Prostate gland (tissue), 2 donors: Measurements from ENCODE around the gene ZBTB7C. TPM values are rescaled to one million over a fixed set of nuclear protein-coding genes. Genes with fewer than 3 reads are reported as not detected.

Experiments used
- DNase-seq: peaks from one replicate; pipeline ENCODE4 v3.0.0-alpha.2; 2019; ENCODE audit warnings: low spot score
- H3K27ac ChIP-seq, 2 donors: fragments of 200-600 bp; sonication (generic); 2 replicates each; pipeline ENCODE4 v1.5.1; 2017 to 2019
- H3K27me3 ChIP-seq: fragments of 200-600 bp; sonication (generic); replicated peaks from 2 replicates; pipeline ENCODE4 v1.5.1; 2019; ENCODE audit not compliant: insufficient read depth
- H3K36me3 ChIP-seq, 2 donors: fragments of 200-600 bp; sonication (generic); 1 replicate in 1 of 2; 2 replicates in 1 of 2; pipeline versions ENCODE4 v1.5.1 to v1.8.1; 2017 to 2019
- H3K4me1 ChIP-seq: fragments of 200-600 bp; sonication (generic); replicated peaks from 2 replicates; pipeline ENCODE4 v1.5.1; 2019
- H3K4me3 ChIP-seq, 2 donors: fragments of 200-600 bp; sonication (generic); 2 replicates each; pipeline ENCODE4 v1.5.1; 2017 to 2019
- H3K9me3 ChIP-seq: fragments of 200-600 bp; sonication (generic); 2 replicates; pipeline ENCODE4 v1.5.1; 2017
- CTCF ChIP-seq, 4 experiments: fragments of 200-600 bp in 2 of 4; fragments of 450-650 bp in 2 of 4; sonication (generic) in 2 of 4; IDR thresholded peaks; 1 replicate in 3 of 4; 2 replicates in 1 of 4; pipeline ENCODE4 v1.5.1; 2016 to 2019; ENCODE audit warnings: antibody characterized with exemption in 4 of 4, mild to moderate bottlenecking in 2 of 4, moderate library complexity in 2 of 4
- POLR2A ChIP-seq: fragments of 450-650 bp; IDR thresholded peaks from one replicate; pipeline ENCODE4 v1.6.1; 2016; ENCODE audit warnings: antibody characterized with exemption, mild to moderate bottlenecking
- POLR2AphosphoS5 ChIP-seq: sonication (generic); formaldehyde crosslinking; IDR thresholded peaks from one replicate; pipeline ENCODE4 v1.6.1; 2017; ENCODE audit warnings: antibody characterized with exemption
- WGBS: methylation state at CpG from one replicate; pipeline ENCODE4 v1.1.5; 2018; 5-methylcytosine and 5-hydroxymethylcytosine counted together
- intact Hi-C: fragments of 100-400 bp; cut with DNase I; formaldehyde crosslinking; loops from one replicate; pipeline ENCODE4 v1.14.2; 2022
- total RNA-seq, 2 donors: library from RNA; depleted of rRNA; stranded (reverse); fragments of >200 nt; gene quantifications; one replicate each; pipeline ENCODE4 v1.1.0, GENCODE V29; 2016

The ZBTB7C gene
- total RNA-seq, 2 donors from 2014 or later, result 14.7 to 48.9 TPM

- Histone ChIP-seq H3K27me3 (no peaks in the 10 kb centered on the region), H3K36me3 (no peaks in the 10 kb centered on the region), H3K9me3 (no peaks in the 10 kb centered on the region), H3K4me3 (no peak overlapping the region), H3K4me1 (no peaks in the 10 kb centered on the region), H3K27ac (no peak overlapping the region)
- no peak for TF ChIP-seq POLR2A
- TF ChIP-seq CTCF (IDR thresholded peaks at IDR 0.05), result no peak
- TF ChIP-seq POLR2AphosphoS5, result no peak
- WGBS, result 52% methylated on average over 3 of the region's 3 CpGs
- intact Hi-C loops, result no loop called here
- DNase-seq, result no peak
Measured at GRCh38 chr18:48065601-48065995, 343.6 kb downstream of the ZBTB7C start.

GRCh38 chr18:48064978-48065600 is 344.1 kb downstream of the ZBTB7C start:
- Histone ChIP-seq H3K4me1 (no peaks in the 10 kb centered on the region), H3K36me3 (no peaks in the 10 kb centered on the region), H3K27ac (no peak overlapping the region), H3K9me3 (no peaks in the 10 kb centered on the region), H3K27me3 (no peaks in the 10 kb centered on the region), H3K4me3 (no peak overlapping the region)
- 57% methylated on average over 10 of the region's 10 CpGs for WGBS
- TF ChIP-seq CTCF (IDR thresholded peaks at IDR 0.05), result no peak
- TF ChIP-seq POLR2A, result no peak
- no peak for TF ChIP-seq POLR2AphosphoS5
- intact Hi-C loops, result no loop called here
- no peak for DNase-seq

GRCh38 chr18:48061781-48062570 is 347.2 kb downstream of the ZBTB7C start:
- Histone ChIP-seq H3K27ac (peak overlapping the region in 1 of 2 donors; percentile 16), H3K36me3 (no peaks in the 10 kb centered on the region), H3K4me1 (no peaks in the 10 kb centered on the region), H3K9me3 (no peaks in the 10 kb centered on the region), H3K27me3 (no peaks in the 10 kb centered on the region), H3K4me3 (no peak overlapping the region)
- intact Hi-C loops, result no loop called here
- 61% methylated on average over 7 of the region's 7 CpGs for WGBS
- TF ChIP-seq CTCF (IDR thresholded peaks at IDR 0.05) (no peak), POLR2AphosphoS5 (peak; percentile 55), POLR2A (no peak)
- no peak for DNase-seq

GRCh38 chr18:48060970-48061369 is 348.2 kb downstream of the ZBTB7C start:
- Histone ChIP-seq H3K27ac (no peak overlapping the region), H3K9me3 (no peaks in the 10 kb centered on the region), H3K4me1 (no peaks in the 10 kb centered on the region), H3K4me3 (no peak overlapping the region), H3K27me3 (no peaks in the 10 kb centered on the region), H3K36me3 (no peaks in the 10 kb centered on the region)
- intact Hi-C loops, result no loop called here
- TF ChIP-seq POLR2AphosphoS5, result no peak
- no peak for TF ChIP-seq POLR2A
- no peak for TF ChIP-seq CTCF (IDR thresholded peaks at IDR 0.05)
- DNase-seq, result no peak
- 76% methylated on average over 3 of the region's 3 CpGs for WGBS

- intact Hi-C loops, result no loop called here
- H3K27ac ChIP-seq, result peak overlapping the region in 1 of 2 donors; percentile 16
- H3K4me1 ChIP-seq, result no peaks in the 10 kb centered on the region
- no peak overlapping the region for H3K4me3 ChIP-seq
- H3K27me3 ChIP-seq, result no peaks in the 10 kb centered on the region
- WGBS, result 89% methylated on average over 4 of the region's 4 CpGs
- TF ChIP-seq POLR2AphosphoS5 (no peak), POLR2A (no peak), CTCF (IDR thresholded peaks at IDR 0.05) (no peak)
- no peaks in the 10 kb centered on the region for H3K9me3 ChIP-seq
- DNase-seq, result no peak
- no peaks in the 10 kb centered on the region for H3K36me3 ChIP-seq
Measured at GRCh38 chr18:48060346-48060745, 348.8 kb downstream of the ZBTB7C start.
